Body of pancreas (tissue), 4 donors: Measurements from ENCODE around the gene KRT86.

Experiments used
- CTCF ChIP-seq, 7 experiments: fragments of 450-650 bp in 4 of 7; fragments of 200-600 bp in 3 of 7; sonication (generic) in 3 of 7; IDR thresholded peaks; one replicate each; pipeline ENCODE4 v1.5.1; 2016 to 2019; ENCODE audit warnings: antibody characterized with exemption in 7 of 7
- POLR2A ChIP-seq, 3 donors: fragments of 450-650 bp; IDR thresholded peaks; one replicate each; pipeline ENCODE4 v1.6.1; 2016; ENCODE audit warnings: antibody characterized with exemption in 3 of 3, mild to moderate bottlenecking in 2 of 3

GRCh38 chr12:52316701-52317100 is 42.3 kb downstream of the KRT86 start:
- TF ChIP-seq CTCF (IDR thresholded peaks at IDR 0.05) (no peak), POLR2A (IDR thresholded peaks at IDR 0.05) (no peak)
